SU-DHL-6 (cell line): ENCODE data around the gene PCDHB13.
"Not testable (repeated sequence)": the region's sequence is repeated elsewhere in the genome, so short reads cannot be mapped to it uniquely, and the experiment has no call there.

Experiments
- H2AFZ ChIP-seq: fragments of 200-600 bp; sonication (generic); 2 replicates; pipeline ENCODE4 v1.6.1; 2014; ENCODE audit warnings: low read depth, mild to moderate bottlenecking, moderate library complexity, mixed read lengths, antibody characterized with exemption, low read length; ENCODE audit not compliant: severe bottlenecking
- H3F3A ChIP-seq: fragments of 200-600 bp; shearing (Covaris generic); 2 replicates; pipeline ENCODE4 v1.6.0; 2016; ENCODE audit warnings: antibody characterized with exemption, mild to moderate bottlenecking; ENCODE audit not compliant: insufficient read depth
- H3K27ac ChIP-seq: fragments of 200-600 bp; sonication (generic); 2 replicates; pipeline ENCODE4 v1.5.1; 2016; ENCODE audit warnings: low read depth, mild to moderate bottlenecking, low read length, moderate library complexity, mixed read lengths
- H3K27me3 ChIP-seq: fragments of 200-600 bp; sonication (generic), shearing (Covaris generic); 2 replicates; pipeline ENCODE4 v1.6.0; 2014; ENCODE audit warnings: mild to moderate bottlenecking, low read length
- H3K36me3 ChIP-seq: fragments of 200-600 bp; sonication (generic); 2 replicates; pipeline ENCODE4 v1.6.1; 2014; ENCODE audit warnings: mild to moderate bottlenecking, low read length, mixed read lengths
- H3K4me2 ChIP-seq: fragments of 300-600, 200-600 bp; shearing (Covaris generic), sonication (generic); 2 replicates; pipeline ENCODE4 v1.6.0; 2014; ENCODE audit warnings: low read length, low read depth, mild to moderate bottlenecking; ENCODE audit not compliant: poor library complexity, severe bottlenecking
- H3K4me3 ChIP-seq: fragments of 200-600 bp; sonication (generic); 2 replicates; pipeline ENCODE4 v1.5.1; 2014; ENCODE audit warnings: antibody characterized with exemption, low read length, mild to moderate bottlenecking, mixed read lengths; ENCODE audit not compliant: insufficient read depth, poor library complexity, severe bottlenecking
- H3K79me2 ChIP-seq: fragments of 200-600 bp; sonication (generic); 2 replicates; pipeline ENCODE4 v1.6.1; 2014; ENCODE audit warnings: mild to moderate bottlenecking, low read length, moderate library complexity; ENCODE audit not compliant: insufficient read depth
- H3K9ac ChIP-seq: fragments of 200-600 bp; sonication (generic); 2 replicates; pipeline ENCODE4 v1.7.0; 2014; ENCODE audit warnings: mild to moderate bottlenecking, low read length
- H3K9me2 ChIP-seq: fragments of 200-600 bp; sonication (generic); replicated peaks from 2 replicates; pipeline ENCODE4 v1.6.1; 2014; ENCODE audit warnings: low read length; ENCODE audit not compliant: insufficient read depth
- H3K9me3 ChIP-seq: fragments of 200-600 bp; sonication (generic); 2 replicates; pipeline ENCODE4 v1.6.1; 2014; ENCODE audit warnings: low read length, mixed read lengths; ENCODE audit not compliant: insufficient read depth
- H4K20me1 ChIP-seq: fragments of 200-600 bp; sonication (generic); 2 replicates; pipeline ENCODE4 v1.6.1; 2014; ENCODE audit warnings: low read depth, mild to moderate bottlenecking, antibody characterized with exemption, low read length, moderate library complexity, mixed read lengths
- CTCF ChIP-seq: fragments of 200-600 bp; sonication (generic); IDR thresholded peaks from one replicate; pipeline ENCODE4 v1.5.1; 2017; ENCODE audit warnings: antibody characterized with exemption, mild to moderate bottlenecking, low read length, moderate library complexity; ENCODE audit not compliant: insufficient read depth, poor library complexity, severe bottlenecking
- EZH2phosphoT487 ChIP-seq: fragments of 200-600 bp; sonication (generic), shearing (Covaris generic); conservative IDR thresholded peaks from 2 replicates; pipeline ENCODE4 v1.6.1; 2018; ENCODE audit warnings: mild to moderate bottlenecking, antibody characterized with exemption, low read length, moderate library complexity, mixed read lengths

Gene PCDHB13

DNA sequence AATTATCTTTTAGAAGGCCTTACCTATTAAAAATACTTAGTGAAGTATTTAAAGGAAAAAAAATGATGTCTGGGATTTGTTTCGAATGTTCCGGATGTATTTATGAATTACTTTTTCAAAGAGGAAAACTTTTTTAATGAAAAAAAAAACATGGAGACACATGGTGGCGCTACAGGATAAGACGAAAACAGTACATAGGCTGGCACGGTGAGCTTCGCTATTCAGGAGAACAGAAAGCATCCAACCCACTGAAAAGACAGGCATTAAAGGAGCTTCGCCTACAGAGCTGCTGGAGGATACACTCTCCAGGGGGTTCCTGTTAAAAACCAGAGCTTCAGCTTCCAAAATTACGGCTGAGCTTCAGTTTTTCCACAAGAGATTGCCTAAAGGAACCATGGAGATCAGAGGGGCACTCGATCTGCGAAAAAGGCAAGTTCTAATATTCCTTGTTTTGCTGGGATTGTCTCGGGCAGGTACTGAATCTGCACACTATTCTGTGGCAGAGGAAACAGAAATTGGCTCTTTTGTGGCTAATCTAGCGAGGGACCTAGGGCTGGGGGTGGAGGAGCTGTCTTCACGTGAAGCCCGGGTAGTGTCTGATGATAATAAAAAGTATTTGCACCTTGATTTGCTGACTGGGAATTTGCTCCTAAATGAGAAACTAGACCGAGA, 9.5 kb downstream of the PCDHB13 start, which contains the start of gene PCDHB14:
Gene PCDHB14 (plus strand): TSS at position 232 of the 672 bp plus-strand sequence. CDS start 163 bp downstream, at position 395.
- Histone ChIP-seq H3K27me3 (no peaks in the 10 kb centered on the region), H3K4me2 (peak within 1 kb of the TSS; percentile 72), H3K9ac (peak within 1 kb of the TSS; percentile 41), H3K9me3 (no peaks in the 10 kb centered on the region), H3K4me3 (peak within 1 kb of the TSS; percentile 47), H4K20me1 (no peaks in the 10 kb centered on the region), H3K36me3 (no peaks in the 10 kb centered on the region), H3K9me2 (no peaks in the 10 kb centered on the region), H3K27ac (no peak within 1 kb of the TSS), H2AFZ (peak within 1 kb of the TSS; percentile 94), H3K79me2 (no peaks in the 10 kb centered on the region), H3F3A (no peaks in the 10 kb centered on the region)
- peak; percentile 34 for TF ChIP-seq CTCF
- no peak for TF ChIP-seq EZH2phosphoT487

DNA sequence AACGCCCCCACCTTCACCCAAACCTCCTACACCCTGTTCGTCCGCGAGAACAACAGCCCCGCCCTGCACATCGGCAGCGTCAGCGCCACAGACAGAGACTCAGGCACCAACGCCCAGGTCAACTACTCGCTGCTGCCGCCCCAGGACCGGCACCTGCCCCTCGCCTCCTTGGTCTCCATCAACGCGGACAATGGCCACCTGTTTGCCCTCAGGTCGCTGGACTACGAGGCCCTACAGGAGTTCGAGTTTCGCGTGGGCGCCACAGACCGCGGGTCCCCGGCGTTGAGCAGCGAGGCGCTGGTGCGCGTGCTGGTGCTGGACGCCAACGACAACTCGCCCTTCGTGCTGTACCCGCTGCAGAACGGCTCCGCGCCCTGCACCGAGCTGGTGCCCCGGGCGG, 11.1 kb downstream of the PCDHB13 start:
- not testable (repeated sequence) for H3K36me3 ChIP-seq, H3K9me2 ChIP-seq, H3K9me3 ChIP-seq, H2AFZ ChIP-seq, H3F3A ChIP-seq, H3K9ac ChIP-seq, H3K79me2 ChIP-seq, H3K27ac ChIP-seq, H4K20me1 ChIP-seq, H3K4me3 ChIP-seq, H3K4me2 ChIP-seq, H3K27me3 ChIP-seq

- H2AFZ ChIP-seq, H3K9me2 ChIP-seq, H3K9me3 ChIP-seq, H3F3A ChIP-seq, H3K27me3 ChIP-seq, H3K4me2 ChIP-seq, H3K79me2 ChIP-seq, H3K27ac ChIP-seq, H4K20me1 ChIP-seq, H3K9ac ChIP-seq, H3K4me3 ChIP-seq, H3K36me3 ChIP-seq: not testable (repeated sequence)
Observed at GRCh38 chr5:141225421-141225820, 11.7 kb downstream of the PCDHB13 start.

DNA sequence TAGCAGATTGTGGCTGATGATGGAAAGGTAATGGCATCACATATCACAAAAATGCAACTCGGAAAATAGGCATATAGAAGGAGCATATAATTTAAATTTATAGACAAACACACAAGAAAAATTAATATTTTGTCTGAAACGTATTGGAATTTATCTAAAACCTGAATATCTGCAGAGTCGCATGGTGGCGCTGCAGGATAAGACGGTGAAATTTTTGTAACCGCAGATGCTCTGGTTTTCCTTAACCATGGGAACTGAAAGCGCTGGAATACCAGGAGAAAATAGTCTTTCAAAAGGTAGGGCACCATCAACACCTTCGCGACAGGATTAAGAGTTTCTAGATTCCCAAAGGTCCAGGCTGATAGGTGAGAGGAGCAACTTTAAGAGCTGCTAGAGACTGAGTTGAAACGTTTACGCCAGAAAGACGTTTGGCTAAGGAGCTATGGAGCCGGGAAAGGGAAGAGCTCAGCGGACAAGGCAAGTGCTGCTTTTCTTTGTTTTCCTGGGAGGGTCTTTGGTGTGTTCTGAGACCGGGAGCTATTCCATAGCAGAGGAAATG, 20.5 kb downstream of the PCDHB13 start:
- H4K20me1 ChIP-seq = no peaks in the 10 kb centered on the region
- no peak overlapping the region for H3K4me3 ChIP-seq
- H3K9ac ChIP-seq = no peak overlapping the region
- no peaks in the 10 kb centered on the region for H3K9me3 ChIP-seq
- H3K36me3 ChIP-seq = no peaks in the 10 kb centered on the region
- H3K27me3 ChIP-seq = no peaks in the 10 kb centered on the region
- no peak overlapping the region for H3K4me2 ChIP-seq
- TF ChIP-seq CTCF (no peak), EZH2phosphoT487 (no peak)
- no peak overlapping the region for H2AFZ ChIP-seq
- H3K27ac ChIP-seq = no peak overlapping the region
- H3K79me2 ChIP-seq = no peaks in the 10 kb centered on the region
- H3F3A ChIP-seq = no peaks in the 10 kb centered on the region
- H3K9me2 ChIP-seq = no peaks in the 10 kb centered on the region

GRCh38 chr5:141235922-141236321, 22.2 kb downstream of the PCDHB13 start:
- not testable (repeated sequence) for H3K4me2 ChIP-seq, H3K27ac ChIP-seq, H4K20me1 ChIP-seq, H3K4me3 ChIP-seq, H3F3A ChIP-seq, H2AFZ ChIP-seq, H3K36me3 ChIP-seq, H3K27me3 ChIP-seq, H3K9me3 ChIP-seq, H3K79me2 ChIP-seq, H3K9ac ChIP-seq, H3K9me2 ChIP-seq
